HG03045 (cell line): ENCODE measurements around the gene NAPEPLD.
"Not testable (repeated sequence)": the region's sequence is repeated elsewhere in the genome, so short reads cannot be mapped to it uniquely, and the experiment has no call there.

Experiments
- ATAC-seq: cut with Tn5 transposase; IDR thresholded peaks from one replicate; pipeline ENCODE4 v1.9.1; 2021; ENCODE audit warnings: mild to moderate bottlenecking, moderate library complexity; ENCODE audit not compliant: unreplicated experiment

NAPEPLD gene

GRCh38 chr7:103144754-103145153 lies 4.1 kb downstream of the NAPEPLD start:
- ATAC-seq = not testable (repeated sequence)

DNA sequence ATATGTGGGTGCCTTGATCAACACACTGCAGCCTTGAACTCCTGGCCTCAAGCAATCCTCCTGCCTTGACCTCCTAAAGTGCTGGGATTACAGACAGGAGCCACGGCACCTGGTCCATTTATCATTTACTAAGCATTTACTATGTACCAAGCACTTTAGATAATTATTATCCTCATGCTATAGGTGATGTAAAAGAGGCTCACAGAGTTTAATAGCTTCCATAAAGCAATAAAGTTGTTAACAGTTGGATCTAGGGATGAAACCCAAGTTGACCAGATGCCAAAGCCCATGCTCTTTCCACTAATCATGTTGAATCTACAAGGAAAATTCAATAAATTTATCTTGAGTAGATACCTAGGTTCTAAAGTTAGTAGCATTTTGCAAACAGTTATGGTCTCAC lies 5.0 kb downstream of the NAPEPLD start:
- ATAC-seq = no peak

DNA sequence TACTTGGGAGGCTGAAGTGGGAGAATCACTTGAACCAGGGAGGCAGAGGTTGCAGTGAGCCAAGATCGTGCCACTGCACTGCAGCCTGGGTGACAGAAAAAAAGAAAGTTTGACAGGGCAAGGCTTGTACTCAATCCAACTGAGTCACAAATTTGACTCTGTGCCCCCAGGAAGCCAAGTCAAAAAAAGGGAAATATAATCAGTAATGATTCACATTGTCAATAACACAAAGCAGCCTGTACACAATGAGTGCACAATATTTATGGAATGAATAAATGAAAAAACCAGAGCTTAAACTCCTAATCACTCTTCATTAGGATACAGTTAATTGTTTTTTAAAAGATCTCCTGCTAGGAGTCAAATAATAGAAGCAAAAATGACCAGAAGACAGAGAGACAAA lies 6.4 kb downstream of the NAPEPLD start:
- no peak for ATAC-seq

DNA sequence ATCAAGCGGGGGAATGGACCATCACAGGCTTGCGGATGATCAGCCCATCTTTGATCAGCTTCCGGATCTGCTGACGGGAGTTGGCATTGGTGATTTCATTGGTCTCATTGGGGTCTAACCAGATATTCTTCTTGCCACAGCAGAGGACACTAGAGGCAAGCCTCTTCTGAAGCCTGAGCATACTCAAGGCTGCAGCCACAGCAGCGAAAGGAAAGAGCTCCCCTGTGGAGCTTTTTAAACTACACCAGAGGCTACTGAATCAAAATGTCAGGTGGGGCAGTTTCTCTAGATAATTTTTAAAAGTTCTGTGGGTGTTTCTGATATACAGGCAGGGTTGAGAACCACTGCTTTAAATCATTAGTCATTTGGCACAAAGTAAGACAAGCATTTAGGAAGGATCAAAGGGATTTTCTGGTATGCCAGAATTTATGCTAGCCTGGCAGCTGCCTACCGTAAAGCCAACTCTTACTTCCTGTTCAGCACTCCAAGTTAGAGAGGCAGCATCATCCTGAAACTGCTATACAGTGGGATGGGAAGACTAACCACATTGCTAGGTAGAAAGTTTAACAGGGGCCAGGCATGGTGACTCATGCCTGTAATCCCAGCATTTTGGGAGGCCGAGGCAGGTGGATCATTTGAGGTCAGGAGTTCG lies 7.0 kb downstream of the NAPEPLD start:
- no peak for ATAC-seq

DNA sequence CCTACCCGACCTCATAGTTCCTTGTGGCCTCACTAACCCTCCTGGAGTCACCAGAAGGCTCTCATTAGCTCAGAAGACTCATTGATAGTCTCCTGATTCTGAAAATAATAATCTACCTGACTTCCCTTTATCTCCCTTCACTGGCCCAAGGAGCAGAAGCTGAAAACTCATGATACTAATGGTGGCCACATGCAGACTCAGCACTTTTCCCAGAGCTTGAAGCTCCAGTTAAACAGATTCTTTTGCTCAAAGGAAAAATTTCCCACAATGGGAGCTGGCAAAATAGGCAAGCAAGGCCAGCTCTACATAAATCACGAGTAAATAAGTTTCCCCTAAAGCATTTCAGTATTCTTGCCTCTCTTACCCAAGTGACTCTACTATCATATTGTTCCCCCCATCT lies 8.2 kb downstream of the NAPEPLD start:
- ATAC-seq = no peak

DNA sequence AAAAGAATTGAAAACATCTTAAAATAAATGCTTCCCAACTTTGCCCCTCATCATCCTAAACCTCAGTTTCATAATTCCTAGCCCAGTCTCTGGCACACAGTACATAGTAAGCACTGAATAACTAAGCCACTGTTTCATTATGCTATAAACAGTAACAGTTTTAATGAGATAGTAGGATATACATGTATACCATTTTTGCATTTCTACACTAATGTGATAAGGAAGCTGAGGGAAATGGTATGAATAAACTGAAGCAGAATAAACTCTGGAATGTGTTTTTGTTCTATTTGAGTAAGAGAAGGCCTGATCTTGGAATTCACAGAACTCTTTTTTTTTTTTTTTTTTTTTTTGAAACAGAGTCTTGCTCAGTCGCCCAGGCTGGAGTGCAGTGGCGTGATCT lies 8.8 kb downstream of the NAPEPLD start:
- no peak for ATAC-seq

DNA sequence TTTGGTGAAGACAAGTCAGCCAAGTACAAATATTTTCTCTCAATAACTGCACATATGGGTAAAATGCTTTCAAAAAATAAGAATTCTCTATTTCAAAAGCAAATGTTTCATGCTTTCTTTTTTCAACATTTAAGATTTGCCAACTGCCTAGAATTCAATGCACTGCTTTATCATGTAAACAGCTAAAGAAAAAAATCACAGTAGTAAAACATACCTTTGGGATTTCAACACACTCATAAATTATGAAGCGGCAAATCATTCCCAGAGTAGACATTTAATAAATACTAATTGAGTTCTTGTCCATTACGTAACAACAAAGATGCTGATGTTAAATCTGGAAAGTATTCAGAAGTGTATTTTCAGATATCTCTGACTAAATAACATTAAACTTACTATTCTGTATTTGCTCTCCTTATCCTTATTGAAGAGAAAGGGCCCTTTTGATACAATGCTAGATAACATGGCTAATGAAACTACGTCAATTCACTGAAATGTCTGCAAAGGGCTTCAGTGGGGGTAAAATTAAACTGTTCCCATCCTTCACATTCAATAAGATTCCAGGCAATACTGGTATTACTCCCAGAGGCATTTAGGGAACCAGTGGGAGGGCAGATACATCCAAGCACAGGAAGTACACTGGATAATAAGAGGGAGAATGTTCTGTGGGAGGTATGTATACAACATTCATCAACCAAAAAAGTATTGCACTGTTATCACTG lies 13.9 kb downstream of the NAPEPLD start:
- no peak for ATAC-seq

DNA sequence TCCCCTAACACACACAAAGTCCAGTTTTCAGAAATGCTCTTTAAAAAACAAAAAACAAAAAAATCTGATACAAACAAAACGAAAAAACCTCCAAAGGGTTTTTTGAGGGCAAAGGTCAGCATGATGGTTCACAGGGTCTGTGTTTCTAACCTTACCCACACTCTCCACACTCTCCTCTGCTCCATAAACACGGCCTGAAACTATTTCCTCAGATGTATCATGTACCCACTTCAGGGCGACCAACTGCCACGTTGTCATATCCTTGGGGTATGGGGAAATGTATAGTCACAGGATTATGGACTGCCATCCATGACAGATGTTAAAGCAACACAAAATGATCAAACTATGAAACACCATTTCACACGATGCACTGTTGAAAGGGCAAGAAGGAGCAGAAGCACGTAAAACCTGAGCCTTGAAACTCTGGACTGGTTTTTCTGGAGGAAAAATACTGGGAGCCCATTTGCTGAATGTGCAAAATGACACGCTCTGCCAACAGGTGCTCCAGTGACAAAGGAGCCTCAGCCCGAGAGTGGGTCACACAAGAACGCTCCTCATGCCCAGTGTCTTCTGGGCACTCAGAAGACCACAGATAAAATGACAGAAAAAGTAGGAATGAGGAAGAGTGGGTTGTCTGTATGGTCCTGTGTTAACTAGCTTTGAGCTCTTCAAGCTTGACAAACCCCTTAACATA lies 15.8 kb downstream of the NAPEPLD start:
- no peak for ATAC-seq

DNA sequence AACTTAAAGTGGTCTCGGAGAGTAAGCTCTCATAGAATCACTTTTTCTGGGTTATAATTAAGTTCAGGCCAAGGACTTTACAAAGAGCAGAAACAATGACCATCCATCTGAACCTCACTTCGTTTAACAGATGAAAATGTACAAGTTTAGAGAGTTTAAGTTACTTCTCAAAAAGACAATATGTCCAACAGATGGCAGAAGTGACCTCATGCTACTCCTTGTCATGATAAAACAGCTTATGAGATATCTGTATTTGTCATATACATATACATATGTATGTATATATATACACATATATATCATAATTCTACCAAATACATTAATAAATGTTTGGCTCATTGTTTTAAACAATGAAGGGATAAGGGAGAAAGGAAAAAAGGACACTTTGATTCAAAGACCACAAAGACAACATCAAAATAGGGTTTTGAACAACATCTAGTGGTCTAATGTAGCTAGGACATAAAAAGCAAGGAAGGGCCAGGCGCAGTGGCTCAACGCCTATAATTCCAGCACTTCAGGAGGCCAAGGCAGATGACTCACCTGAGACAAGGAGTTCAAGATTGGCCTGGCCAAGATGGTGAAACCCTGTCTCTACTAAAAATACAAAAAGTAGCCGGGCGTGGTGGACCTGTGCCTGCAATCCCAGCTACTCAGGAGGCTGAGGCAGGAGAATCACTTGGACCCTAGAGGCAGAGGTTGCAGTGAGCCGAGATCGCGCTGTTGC lies 17.8 kb downstream of the NAPEPLD start:
- no peak for ATAC-seq

GRCh38 chr7:103129702-103130549 lies 19.0 kb downstream of the NAPEPLD start:
- ATAC-seq = no peak

- no peak for ATAC-seq
These were observed 21.9 kb downstream of the NAPEPLD start for GRCh38 chr7:103127006-103127405.

DNA sequence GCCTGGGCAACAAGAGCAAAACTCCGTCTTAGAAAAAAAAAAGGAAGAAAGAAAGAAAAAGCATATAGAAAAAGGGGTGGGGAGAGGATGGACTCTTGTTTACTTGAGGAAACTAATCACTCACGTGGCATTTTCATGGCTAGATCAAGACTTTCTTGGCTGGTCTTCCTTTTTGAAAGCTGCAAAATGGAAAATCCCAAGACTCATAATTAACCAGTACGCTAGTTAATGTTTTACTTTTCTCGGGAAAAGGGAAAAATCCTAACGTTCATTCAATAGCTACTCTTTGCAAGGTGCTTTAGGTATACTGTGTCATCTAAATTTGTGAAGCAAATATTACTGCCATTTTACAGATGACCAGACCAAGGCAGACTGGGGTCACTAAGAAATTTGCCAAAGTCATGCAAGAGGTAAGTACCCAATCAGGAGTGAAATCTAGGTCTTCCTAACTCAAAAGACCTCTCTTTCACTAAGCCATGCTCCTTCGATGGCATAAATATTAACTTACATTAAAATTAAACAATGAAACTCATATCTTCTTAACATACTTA lies 24.4 kb downstream of the NAPEPLD start:
- ATAC-seq = no peak

DNA sequence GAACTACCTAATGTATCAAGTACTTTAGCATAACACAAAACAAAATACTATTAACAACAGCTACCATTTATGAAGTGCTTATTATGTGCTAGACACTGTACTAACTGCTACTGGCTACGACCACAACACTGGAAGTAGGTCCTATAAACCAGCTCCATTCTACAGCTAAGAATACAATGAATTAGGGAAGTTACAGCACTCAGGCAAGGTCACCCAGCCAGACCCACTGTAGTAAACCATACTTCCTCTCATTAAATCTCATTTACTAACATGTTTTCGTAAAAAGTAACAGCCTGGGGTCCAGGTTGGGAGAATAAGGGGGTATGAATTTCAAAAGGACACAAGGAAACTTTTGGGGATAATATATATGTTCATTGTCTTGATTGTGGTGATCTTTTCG lies 25.4 kb downstream of the NAPEPLD start:
- ATAC-seq = no peak

- ATAC-seq = no peak
These were observed 27.3 kb downstream of the NAPEPLD start for GRCh38 chr7:103121641-103122040.

- ATAC-seq = no peak
These were observed 28.5 kb downstream of the NAPEPLD start for GRCh38 chr7:103120362-103120761.

DNA sequence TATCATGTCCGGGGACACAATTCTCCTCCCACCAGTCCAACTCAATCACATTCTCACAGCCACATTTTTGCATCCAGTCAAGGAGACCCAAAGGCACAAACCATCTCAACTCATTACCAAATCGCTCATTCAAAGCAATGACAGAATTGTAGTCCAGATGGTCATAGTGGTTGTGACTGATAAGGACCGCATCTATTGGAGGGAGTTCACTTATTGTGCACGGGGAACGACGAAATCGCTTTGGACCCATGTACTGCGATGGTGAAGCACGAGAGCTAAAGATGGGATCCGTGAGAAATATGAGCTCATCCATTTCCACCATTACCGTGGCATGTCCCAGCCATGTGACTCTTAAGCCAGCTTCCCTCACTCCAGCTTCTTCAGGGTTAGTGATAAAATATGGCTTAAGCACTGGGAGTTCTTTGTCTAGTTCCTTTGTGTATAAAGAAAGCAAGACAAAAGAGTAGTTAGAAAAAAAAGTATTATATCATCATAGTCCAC lies 29.1 kb downstream of the NAPEPLD start:
- no peak for ATAC-seq

DNA sequence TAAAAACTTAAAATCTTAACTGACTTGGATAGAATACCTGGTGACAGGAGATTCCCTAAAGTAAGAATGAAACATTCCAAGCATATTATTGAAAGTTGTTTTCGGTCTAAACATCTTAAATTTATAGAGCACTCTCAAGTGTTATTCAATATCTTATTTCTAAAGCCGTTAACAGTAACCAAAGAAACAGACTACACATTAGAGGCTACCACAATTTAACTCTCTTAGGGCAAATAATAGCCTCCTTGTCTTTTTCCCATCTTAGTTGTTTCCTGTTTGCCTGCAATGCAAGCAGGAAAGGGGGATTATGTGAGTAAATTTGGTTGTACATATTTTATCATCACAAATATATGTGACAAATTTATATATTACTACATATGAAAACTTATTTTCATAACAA lies 31.4 kb downstream of the NAPEPLD start:
- no peak for ATAC-seq

GRCh38 chr7:103116991-103117390 lies 31.9 kb downstream of the NAPEPLD start:
- no peak for ATAC-seq

DNA sequence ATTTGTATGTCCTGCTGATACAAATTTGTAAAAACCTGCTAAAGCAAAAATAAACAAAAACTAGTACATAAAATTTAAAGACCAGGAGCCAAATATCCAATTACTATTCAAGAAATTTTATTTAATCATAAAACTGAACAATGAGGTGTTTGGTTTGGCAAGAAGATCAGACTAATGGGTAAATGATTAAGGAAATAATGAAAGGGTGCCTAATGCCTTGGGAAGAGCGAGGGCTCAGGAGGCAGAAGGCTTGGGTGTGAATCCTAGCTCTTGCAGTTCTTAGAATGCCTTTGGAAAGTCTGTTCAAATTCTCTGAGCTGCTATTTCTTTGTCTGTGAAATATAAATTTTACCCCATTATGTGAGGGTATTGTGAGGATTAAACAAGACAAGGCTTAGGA lies 32.4 kb downstream of the NAPEPLD start:
- no peak for ATAC-seq

DNA sequence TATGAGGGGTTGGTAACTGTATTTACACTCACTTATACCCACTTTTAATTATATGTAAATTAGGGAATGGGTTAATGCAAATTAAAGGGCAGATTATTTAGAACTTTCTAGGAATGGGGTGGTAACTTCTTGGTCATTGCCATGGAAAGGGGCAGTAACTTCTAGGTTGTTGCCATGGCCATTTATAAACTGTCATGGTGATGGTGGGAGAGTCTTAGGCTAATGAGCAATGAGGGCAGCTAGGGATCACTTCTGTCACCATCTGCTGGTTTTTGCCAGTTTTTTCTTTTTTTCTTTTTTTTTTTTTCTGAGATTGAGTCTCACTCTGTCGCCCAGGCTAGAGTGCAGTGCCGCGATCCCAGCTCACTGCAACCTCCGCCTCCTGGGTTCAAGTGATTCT lies 33.1 kb downstream of the NAPEPLD start:
- no peak for ATAC-seq
